ENCODE data around the gene NSF.

GRCh38 chr17:46738544-46738943 is 148.1 kb downstream of the NSF start:
- TF ChIP-seq CTCF (IDR thresholded peaks at IDR 0.05; ENCODE audit: insufficient read depth, low read length) (no peak), SPI1 (IDR thresholded peaks at IDR 0.05; ENCODE audit: borderline replicate concordance, low read depth) (no peak)

Measured in HL-60 (cell line).